Stomach (tissue), 9 donors: ENCODE data around the gene C11orf58. TPM values are rescaled to one million over a fixed set of nuclear protein-coding genes. Genes with fewer than 3 reads are reported as not detected.

Experiments
- DNase-seq, 2 donors: peaks; one replicate each; pipeline versions ENCODE4 v3.0.0 to v3.0.0-alpha.2; 2013 to 2019
- H3K27ac ChIP-seq, 5 donors: fragments of 200-600 bp in 4 of 5; sonication (generic) in 4 of 5; one replicate each; pipeline ENCODE4 v1.5.1; 2013 to 2019; ENCODE audit warnings: mild to moderate bottlenecking in 1 of 5, moderate library complexity in 1 of 5
- H3K27me3 ChIP-seq, 3 donors: fragments of 200-600 bp; sonication (generic); one replicate each; pipeline ENCODE4 v1.5.1; 2017 to 2019; ENCODE audit warnings: mixed run types in 1 of 3
- H3K36me3 ChIP-seq, 4 donors: fragments of 200-600 bp; sonication (generic); 1 replicate in 3 of 4; 2 replicates in 1 of 4; pipeline ENCODE4 v1.5.1; 2016 to 2019
- H3K4me1 ChIP-seq, 4 donors: fragments of 200-600 bp; sonication (generic); one replicate each; pipeline ENCODE4 v1.5.1; 2016 to 2019
- H3K4me3 ChIP-seq, 4 donors: fragments of 200-600 bp; sonication (generic) in 3 of 4; one replicate each; pipeline ENCODE4 v1.5.1; 2016 to 2019; ENCODE audit warnings: mild to moderate bottlenecking in 1 of 4
- H3K9me3 ChIP-seq, 4 donors: fragments of 200-600 bp; sonication (generic); one replicate each; pipeline ENCODE4 v1.5.1; 2016 to 2019
- CTCF ChIP-seq, 7 experiments: fragments of 450-650 bp in 4 of 7; fragments of 200-600 bp in 3 of 7; sonication (generic) in 3 of 7; IDR thresholded peaks; one replicate each; pipeline ENCODE4 v1.5.1; 2016 to 2019; ENCODE audit warnings: antibody characterized with exemption in 7 of 7, control low read depth in 2 of 7, mild to moderate bottlenecking in 1 of 7
- EP300 ChIP-seq: sonication (generic); formaldehyde crosslinking; IDR thresholded peaks from one replicate; pipeline ENCODE4 v1.6.1; 2017; ENCODE audit warnings: antibody characterized with exemption
- POLR2A ChIP-seq, 4 donors: fragments of 450-650 bp; IDR thresholded peaks; one replicate each; pipeline ENCODE4 v1.6.1; 2016; ENCODE audit warnings: antibody characterized with exemption in 4 of 4, control low read depth in 2 of 4, mild to moderate bottlenecking in 1 of 4, moderate library complexity in 1 of 4
- POLR2AphosphoS5 ChIP-seq, 3 donors: sonication (generic); formaldehyde crosslinking; IDR thresholded peaks; one replicate each; pipeline ENCODE4 v1.6.1; 2016; ENCODE audit warnings: antibody characterized with exemption in 3 of 3
- WGBS, 5 donors: extraction: QIAGEN DNeasy Blood & Tissue Kit in 3 of 5; methylation state at CpG; one replicate each; pipeline versions ENCODE4 v1.1.5 to v1.1.7; 2013 to 2018; 5-methylcytosine and 5-hydroxymethylcytosine counted together
- intact Hi-C: fragments of 100-400 bp; cut with DNase I; formaldehyde crosslinking; loops from one replicate; pipeline ENCODE4 v1.15.1; 2023; ENCODE audit warnings: low total_unique reads
- polyA plus RNA-seq, 3 donors: library from polyadenylated mRNA; stranded (reverse); fragments of 200-250 nt; gene quantifications; one replicate each; pipeline ENCODE4 v1.2.3, GENCODE V29; 2013
- total RNA-seq, 5 donors: library from RNA; depleted of rRNA; stranded (reverse); fragments of >200 nt; gene quantifications; one replicate each; pipeline versions ENCODE4 v1.1.0 to v1.2.3, GENCODE V29; 2014 to 2016
- donor health status: healthy with polysubstance abuse.
- donor health status: Bipolar disorder and iron deficiency.
- donor health status: healthy.

C11orf58 gene
- total and polyA plus RNA-seq, 8 donors, result 86.2 to 336 (median 132) TPM

DNA sequence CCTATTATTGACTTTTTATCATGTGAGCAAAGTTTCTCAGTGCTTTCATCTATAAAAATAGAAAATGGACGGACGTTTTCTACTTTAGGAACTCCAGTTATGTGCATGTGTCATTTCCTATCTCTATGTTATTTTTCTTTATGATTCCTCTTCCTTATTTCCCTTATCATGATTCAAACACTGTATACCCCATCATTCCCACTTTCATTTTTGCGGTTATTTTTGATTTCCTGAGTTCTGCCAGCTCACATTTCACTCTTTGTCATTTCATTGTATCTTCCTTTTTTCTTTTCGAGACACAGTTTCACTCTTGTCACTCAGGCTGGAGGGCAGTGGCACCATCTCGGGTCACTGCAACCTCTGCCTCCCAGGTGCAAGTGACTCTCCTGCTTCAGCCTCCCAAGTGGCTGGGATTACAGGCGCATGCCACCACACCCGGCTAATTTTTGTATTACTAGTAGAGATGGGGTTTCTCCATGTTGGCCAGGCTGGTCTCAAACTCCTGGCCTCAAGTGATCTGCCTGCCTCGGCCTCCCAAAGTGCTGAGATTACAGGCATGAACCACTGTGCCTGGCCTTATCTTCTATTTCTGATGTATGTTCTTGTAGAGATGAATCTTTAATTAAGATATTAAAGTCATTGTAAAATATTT is 21.5 kb downstream of the C11orf58 start:
- peaks cover 13 to 41% (median 36%) of the 10 kb centered on the region in 4 donors for H3K36me3 ChIP-seq
- no peak overlapping the region for H3K4me3 ChIP-seq
- intact Hi-C loops, result no loop called here
- TF ChIP-seq EP300, result no peak
- no peak for TF ChIP-seq POLR2A (IDR thresholded peaks at IDR 0.05)
- no peak for TF ChIP-seq POLR2AphosphoS5 (IDR thresholded peaks at IDR 0.05)
- no peak for TF ChIP-seq CTCF (IDR thresholded peaks at IDR 0.05)
- H3K27ac ChIP-seq, result no peak overlapping the region
- no peaks in the 10 kb centered on the region for H3K4me1 ChIP-seq
- WGBS, 5 donors, result 66 to 76% (median 73%) methylated on average over 8 of the region's 8 CpGs
- no peaks in the 10 kb centered on the region for H3K9me3 ChIP-seq
- H3K27me3 ChIP-seq, result no peaks in the 10 kb centered on the region
- DNase-seq, result no peak

DNA sequence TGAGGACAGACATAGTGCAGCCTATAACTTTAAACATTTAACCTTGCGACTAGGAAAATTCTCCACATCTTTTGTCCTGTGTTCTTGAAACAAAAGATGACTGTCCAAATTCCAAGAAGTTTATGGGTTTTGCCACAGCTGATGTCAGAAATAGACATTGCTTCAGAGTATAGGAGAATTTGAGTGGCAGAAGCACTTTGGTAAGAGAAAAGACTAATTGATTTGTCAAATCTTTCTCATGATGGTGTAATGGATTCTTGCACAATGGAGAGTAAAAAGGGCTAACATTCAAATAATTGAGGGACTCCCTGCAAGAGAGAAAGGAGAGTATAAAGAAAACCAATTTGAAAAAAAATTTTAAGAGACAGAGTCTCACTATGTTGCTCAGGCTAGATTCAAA is 25.3 kb downstream of the C11orf58 start:
- intact Hi-C loops, result no loop called here
- 85 to 100% (median 97%) methylated on average over 1 of the region's 1 CpG for WGBS, 5 donors
- no peaks in the 10 kb centered on the region for H3K4me1 ChIP-seq
- peaks cover 0 to 7% (median 3%) of the 10 kb centered on the region in 4 donors for H3K36me3 ChIP-seq
- no peak for DNase-seq
- TF ChIP-seq EP300 (no peak), CTCF (IDR thresholded peaks at IDR 0.05) (no peak), POLR2AphosphoS5 (IDR thresholded peaks at IDR 0.05) (no peak), POLR2A (IDR thresholded peaks at IDR 0.05) (no peak)
- H3K27me3 ChIP-seq, result no peaks in the 10 kb centered on the region
- no peaks in the 10 kb centered on the region for H3K9me3 ChIP-seq
- H3K27ac ChIP-seq, result no peak overlapping the region
- H3K4me3 ChIP-seq, result no peak overlapping the region

GRCh38 chr11:16764888-16765287 is 26.4 kb downstream of the C11orf58 start:
- WGBS, 5 donors, result 91 to 94% (median 94%) methylated on average over 8 of the region's 8 CpGs

GRCh38 chr11:16767137-16767536 is 28.7 kb downstream of the C11orf58 start:
- no peak overlapping the region for H3K4me3 ChIP-seq
- TF ChIP-seq CTCF (IDR thresholded peaks at IDR 0.05) (no peak), POLR2AphosphoS5 (IDR thresholded peaks at IDR 0.05) (no peak), EP300 (no peak)
- 79 to 95% (median 93%) methylated on average over 4 of the region's 4 CpGs for WGBS, 5 donors
- no peaks in the 10 kb centered on the region for H3K27me3 ChIP-seq
- H3K4me1 ChIP-seq, result no peaks in the 10 kb centered on the region
- H3K36me3 ChIP-seq, result peaks cover 0 to 4% (median 0%) of the 10 kb centered on the region in 4 donors
- no peak for DNase-seq
- intact Hi-C loops, result no loop called here
- no peak overlapping the region for H3K27ac ChIP-seq
- H3K9me3 ChIP-seq, result no peaks in the 10 kb centered on the region

More at GRCh38 chr11:16764888-16765287, 26.4 kb downstream of the C11orf58 start:
- DNase-seq, result no peak
- H3K27ac ChIP-seq, result no peak overlapping the region
- intact Hi-C loops, result no loop called here
- no peak overlapping the region for H3K4me3 ChIP-seq
- TF ChIP-seq CTCF (IDR thresholded peaks at IDR 0.05), result no peak
- no peak for TF ChIP-seq POLR2A (IDR thresholded peaks at IDR 0.05)
- no peak for TF ChIP-seq POLR2AphosphoS5 (IDR thresholded peaks at IDR 0.05)
- no peak for TF ChIP-seq EP300
- peaks cover 0 to 4% (median 0%) of the 10 kb centered on the region in 4 donors for H3K36me3 ChIP-seq
- no peaks in the 10 kb centered on the region for H3K9me3 ChIP-seq
- H3K4me1 ChIP-seq, result no peaks in the 10 kb centered on the region
- no peaks in the 10 kb centered on the region for H3K27me3 ChIP-seq
